ENCODE data around the gene ZFAND3.

- TF ChIP-seq, protein P1, sequence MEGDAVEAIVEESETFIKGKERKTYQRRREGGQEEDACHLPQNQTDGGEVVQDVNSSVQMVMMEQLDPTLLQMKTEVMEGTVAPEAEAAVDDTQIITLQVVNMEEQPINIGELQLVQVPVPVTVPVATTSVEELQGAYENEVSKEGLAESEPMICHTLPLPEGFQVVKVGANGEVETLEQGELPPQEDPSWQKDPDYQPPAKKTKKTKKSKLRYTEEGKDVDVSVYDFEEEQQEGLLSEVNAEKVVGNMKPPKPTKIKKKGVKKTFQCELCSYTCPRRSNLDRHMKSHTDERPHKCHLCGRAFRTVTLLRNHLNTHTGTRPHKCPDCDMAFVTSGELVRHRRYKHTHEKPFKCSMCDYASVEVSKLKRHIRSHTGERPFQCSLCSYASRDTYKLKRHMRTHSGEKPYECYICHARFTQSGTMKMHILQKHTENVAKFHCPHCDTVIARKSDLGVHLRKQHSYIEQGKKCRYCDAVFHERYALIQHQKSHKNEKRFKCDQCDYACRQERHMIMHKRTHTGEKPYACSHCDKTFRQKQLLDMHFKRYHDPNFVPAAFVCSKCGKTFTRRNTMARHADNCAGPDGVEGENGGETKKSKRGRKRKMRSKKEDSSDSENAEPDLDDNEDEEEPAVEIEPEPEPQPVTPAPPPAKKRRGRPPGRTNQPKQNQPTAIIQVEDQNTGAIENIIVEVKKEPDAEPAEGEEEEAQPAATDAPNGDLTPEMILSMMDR (IDR thresholded peaks at IDR 0.05), result no peak
- TF ChIP-seq POLR2A (IDR thresholded peaks at IDR 0.05), result no peak
Measured at GRCh38 chr6:37804586-37804985, 14.9 kb upstream of the ZFAND3 start.

Measured in testis (tissue), 2 donors.